Measurements from ENCODE around the gene WDR73.

DNA sequence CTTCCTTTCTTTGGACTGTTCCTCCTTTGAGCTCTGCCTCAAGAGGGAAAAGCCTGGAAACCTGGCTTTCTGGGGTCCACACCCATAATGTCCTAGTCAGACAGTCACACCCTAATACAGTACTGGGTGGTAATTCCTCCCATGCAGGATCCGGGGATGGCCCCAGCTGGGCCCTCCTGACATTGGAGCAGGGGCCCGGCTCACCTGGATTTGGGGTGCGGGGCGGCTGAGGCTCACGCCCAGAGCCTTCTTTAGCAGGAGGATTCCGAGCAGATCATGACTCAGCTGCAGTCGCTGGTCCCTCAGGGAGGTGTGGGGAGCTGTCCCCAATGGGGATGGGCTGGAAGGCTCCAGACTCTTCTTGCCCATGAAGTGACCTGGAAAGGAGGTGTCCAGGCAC, 2.9 kb upstream of the WDR73 start:
- TF ChIP-seq, protein P1, sequence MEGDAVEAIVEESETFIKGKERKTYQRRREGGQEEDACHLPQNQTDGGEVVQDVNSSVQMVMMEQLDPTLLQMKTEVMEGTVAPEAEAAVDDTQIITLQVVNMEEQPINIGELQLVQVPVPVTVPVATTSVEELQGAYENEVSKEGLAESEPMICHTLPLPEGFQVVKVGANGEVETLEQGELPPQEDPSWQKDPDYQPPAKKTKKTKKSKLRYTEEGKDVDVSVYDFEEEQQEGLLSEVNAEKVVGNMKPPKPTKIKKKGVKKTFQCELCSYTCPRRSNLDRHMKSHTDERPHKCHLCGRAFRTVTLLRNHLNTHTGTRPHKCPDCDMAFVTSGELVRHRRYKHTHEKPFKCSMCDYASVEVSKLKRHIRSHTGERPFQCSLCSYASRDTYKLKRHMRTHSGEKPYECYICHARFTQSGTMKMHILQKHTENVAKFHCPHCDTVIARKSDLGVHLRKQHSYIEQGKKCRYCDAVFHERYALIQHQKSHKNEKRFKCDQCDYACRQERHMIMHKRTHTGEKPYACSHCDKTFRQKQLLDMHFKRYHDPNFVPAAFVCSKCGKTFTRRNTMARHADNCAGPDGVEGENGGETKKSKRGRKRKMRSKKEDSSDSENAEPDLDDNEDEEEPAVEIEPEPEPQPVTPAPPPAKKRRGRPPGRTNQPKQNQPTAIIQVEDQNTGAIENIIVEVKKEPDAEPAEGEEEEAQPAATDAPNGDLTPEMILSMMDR (IDR thresholded peaks at IDR 0.05), result no peak
- TF ChIP-seq CEBPB (IDR thresholded peaks at IDR 0.05) (no peak), BHLHE40 (IDR thresholded peaks at IDR 0.05; ENCODE audit: low read depth, low read length) (no peak), EP300 (IDR thresholded peaks at IDR 0.05) (no peak), MYC (IDR thresholded peaks at IDR 0.05; ENCODE audit: borderline replicate concordance, low read length) (no peak), HOXB5 (CRISPR knock-in tag; IDR thresholded peaks at IDR 0.05) (no peak), ESRRA (IDR thresholded peaks at IDR 0.05; ENCODE audit: borderline replicate concordance, low read length) (no peak), POLR2A (IDR thresholded peaks at IDR 0.05; ENCODE audit: low read length) (no peak), JUNB (IDR thresholded peaks at IDR 0.05) (no peak)
- TF ChIP-seq, protein P2, sequence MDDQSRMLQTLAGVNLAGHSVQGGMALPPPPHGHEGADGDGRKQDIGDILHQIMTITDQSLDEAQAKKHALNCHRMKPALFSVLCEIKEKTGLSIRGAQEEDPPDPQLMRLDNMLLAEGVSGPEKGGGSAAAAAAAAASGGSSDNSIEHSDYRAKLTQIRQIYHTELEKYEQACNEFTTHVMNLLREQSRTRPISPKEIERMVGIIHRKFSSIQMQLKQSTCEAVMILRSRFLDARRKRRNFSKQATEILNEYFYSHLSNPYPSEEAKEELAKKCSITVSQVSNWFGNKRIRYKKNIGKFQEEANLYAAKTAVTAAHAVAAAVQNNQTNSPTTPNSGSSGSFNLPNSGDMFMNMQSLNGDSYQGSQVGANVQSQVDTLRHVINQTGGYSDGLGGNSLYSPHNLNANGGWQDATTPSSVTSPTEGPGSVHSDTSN (IDR thresholded peaks at IDR 0.05), result no peak
